Lower lobe of right lung (tissue), 2 donors: ENCODE results near the gene DDI2. TPM values are rescaled to one million over a fixed set of nuclear protein-coding genes. Genes with fewer than 3 reads are reported as not detected.

Experiments
- ATAC-seq, 2 donors: fragments of 200-7000 bp; cut with Tn5 transposase; one replicate each; pipeline ENCODE4 v1.9.1; 2020 to 2022; ENCODE audit warnings: mild to moderate bottlenecking in 2 of 2, moderate library complexity in 2 of 2
- DNase-seq: peaks from one replicate; pipeline ENCODE4 v3.0.0-alpha.2; 2020
- H3K27ac ChIP-seq: fragments of 200-600 bp; one replicate; pipeline ENCODE4 v1.8.0; 2022
- H3K27me3 ChIP-seq: fragments of 200-600 bp; one replicate; pipeline ENCODE4 v1.8.0; 2022; ENCODE audit warnings: low read depth
- H3K36me3 ChIP-seq: fragments of 200-600 bp; one replicate; pipeline ENCODE4 v1.8.0; 2022; ENCODE audit warnings: mild to moderate bottlenecking
- H3K4me1 ChIP-seq: fragments of 200-600 bp; one replicate; pipeline ENCODE4 v1.8.0; 2022
- H3K4me3 ChIP-seq: fragments of 200-600 bp; one replicate; pipeline ENCODE4 v1.8.0; 2022; ENCODE audit warnings: mild to moderate bottlenecking
- H3K9me3 ChIP-seq: fragments of 200-600 bp; one replicate; pipeline ENCODE4 v1.8.0; 2022
- CTCF ChIP-seq: fragments of 200-600 bp; IDR thresholded peaks from one replicate; pipeline ENCODE4 v1.8.0; 2022; ENCODE audit warnings: antibody characterized with exemption, mild to moderate bottlenecking
- intact Hi-C: fragments of 100-400 bp; cut with DNase I; formaldehyde crosslinking; loops from one replicate; pipeline ENCODE4 v1.11.0; 2022
- total RNA-seq: library from RNA; stranded (reverse); fragmentation: NEBNext Ultra II Directional; extraction: Animal tissue kit (Norgen Biotek cat#: 25700); gene quantifications from one replicate; pipeline ENCODE4 v1.2.1, GENCODE V29; 2021
- donor health status: DM: no; HTN: yes; CAD: no; lungs with severe emphysema.

Gene DDI2
- total RNA-seq, 1 donor from 2014 or later, result 48.8 TPM

DNA sequence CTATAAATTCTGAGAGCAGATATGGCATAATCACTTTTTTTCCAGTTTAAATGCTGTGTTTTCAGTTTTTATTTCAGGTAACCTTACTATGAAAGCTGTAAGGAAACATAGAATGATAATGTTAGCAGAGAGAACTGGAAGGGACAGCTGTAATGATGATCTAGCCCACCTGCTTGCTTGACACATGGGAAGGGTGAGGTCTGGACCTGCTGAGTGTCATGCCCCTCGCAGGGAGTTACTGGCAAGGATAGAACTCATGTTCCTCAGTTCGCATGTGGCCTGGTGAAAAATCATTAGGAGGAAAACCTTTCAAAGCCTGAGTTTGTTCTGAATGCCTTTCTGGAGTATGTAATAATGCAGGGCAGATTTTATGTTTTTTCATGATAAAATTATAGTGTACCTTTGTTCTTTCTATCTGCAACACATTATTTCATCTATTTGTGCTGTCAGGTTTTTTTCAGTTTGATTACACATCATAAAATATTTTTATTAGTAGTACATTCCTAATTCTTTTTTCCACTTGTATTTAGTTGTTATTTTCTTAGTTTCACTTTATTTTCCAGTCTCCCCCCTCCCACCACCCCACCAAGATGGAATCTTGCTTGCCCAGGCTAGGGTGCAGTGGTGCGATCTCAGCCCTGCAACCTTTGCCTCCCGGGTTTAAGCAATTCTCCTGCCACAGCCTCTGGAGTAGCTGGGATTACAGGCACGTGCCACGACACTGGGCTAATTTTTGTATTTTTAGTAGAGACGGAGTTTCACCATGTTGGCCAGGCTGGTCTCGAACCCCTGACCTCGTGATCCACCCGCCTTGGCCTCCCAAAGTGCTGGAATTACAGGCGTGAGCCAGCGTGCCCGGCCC lies 8.0 kb downstream of the DDI2 start:
- ATAC-seq, result no peak
- no peak for DNase-seq
- H3K27ac ChIP-seq, result no peak overlapping the region
- no peaks in the 10 kb centered on the region for H3K9me3 ChIP-seq
- no peak for TF ChIP-seq CTCF
- H3K4me3 ChIP-seq, result no peak overlapping the region
- H3K4me1 ChIP-seq, result peaks cover 78% of the 10 kb centered on the region
- peaks cover 34% of the 10 kb centered on the region for H3K36me3 ChIP-seq
- intact Hi-C loops, result no loop called here
- H3K27me3 ChIP-seq, result no peaks in the 10 kb centered on the region

DNA sequence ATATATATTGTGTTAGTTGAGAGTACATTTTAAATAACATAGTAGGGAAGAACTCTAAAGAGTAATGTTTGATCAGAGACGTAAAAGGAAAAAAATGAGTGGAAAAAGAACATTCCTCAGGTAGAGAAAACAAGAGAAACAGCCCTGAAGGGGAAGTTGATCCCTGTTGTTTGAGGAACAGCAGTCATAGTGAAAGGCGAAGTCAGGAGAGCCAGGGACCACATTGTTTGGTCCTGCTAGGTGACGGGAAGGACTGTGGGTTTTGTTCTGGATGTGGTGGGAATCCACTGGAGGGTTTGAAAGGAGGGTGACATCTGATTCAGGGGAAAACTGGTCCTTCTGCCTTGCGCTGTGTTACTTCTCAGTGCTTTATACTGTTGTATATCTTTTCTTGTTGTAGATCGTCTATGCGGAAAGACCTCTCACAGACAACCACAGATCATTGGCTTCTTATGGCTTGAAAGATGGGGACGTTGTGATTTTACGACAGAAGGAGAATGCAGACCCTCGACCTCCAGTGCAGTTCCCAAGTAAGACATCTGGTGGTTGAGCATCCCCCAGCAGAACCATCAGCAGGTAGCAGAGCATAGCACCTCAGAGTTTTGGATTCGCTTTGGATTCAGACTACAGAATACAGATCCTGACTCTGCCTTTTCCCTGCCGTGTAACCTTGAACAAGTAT lies 9.2 kb downstream of the DDI2 start:
- peaks cover 45% of the 10 kb centered on the region for H3K36me3 ChIP-seq
- no peak for TF ChIP-seq CTCF
- H3K4me3 ChIP-seq, result no peak overlapping the region
- DNase-seq (no peak), ATAC-seq (no peak)
- no peaks in the 10 kb centered on the region for H3K9me3 ChIP-seq
- H3K4me1 ChIP-seq, result peaks cover 74% of the 10 kb centered on the region
- no peaks in the 10 kb centered on the region for H3K27me3 ChIP-seq
- H3K27ac ChIP-seq, result no peak overlapping the region
- intact Hi-C loops, result no loop called here

GRCh38 chr1:15627343-15627988 lies 10.2 kb downstream of the DDI2 start:
- peaks cover 63% of the 10 kb centered on the region for H3K4me1 ChIP-seq
- intact Hi-C loops, result no loop called here
- no peaks in the 10 kb centered on the region for H3K9me3 ChIP-seq
- H3K4me3 ChIP-seq, result no peak overlapping the region
- no peak for TF ChIP-seq CTCF
- no peak for DNase-seq
- H3K27ac ChIP-seq, result peak overlapping the region; percentile 21
- no peaks in the 10 kb centered on the region for H3K27me3 ChIP-seq
- ATAC-seq, result no peak
- H3K36me3 ChIP-seq, result peaks cover 56% of the 10 kb centered on the region

DNA sequence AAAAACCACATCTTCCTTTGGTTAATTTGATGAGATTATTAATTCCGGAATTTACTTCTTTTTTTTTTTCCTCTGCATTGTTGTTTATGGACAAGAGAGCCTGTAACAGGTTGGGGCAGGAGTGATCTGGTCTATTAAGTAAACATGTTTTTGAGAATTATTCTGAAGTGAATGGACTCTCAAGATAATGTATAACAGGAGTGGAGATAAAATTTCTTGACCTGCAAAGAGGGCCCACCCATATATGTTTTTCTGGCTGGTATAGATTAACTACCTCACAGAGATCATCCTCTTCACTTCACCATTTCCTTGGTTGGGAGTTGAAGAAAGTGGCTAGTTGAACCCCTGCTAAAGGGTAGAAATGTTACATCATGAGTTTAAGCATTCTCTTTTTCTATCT lies 10.7 kb downstream of the DDI2 start:
- no peak overlapping the region for H3K4me3 ChIP-seq
- H3K27me3 ChIP-seq, result no peaks in the 10 kb centered on the region
- no peak for DNase-seq
- peaks cover 61% of the 10 kb centered on the region for H3K36me3 ChIP-seq
- intact Hi-C loops, result no loop called here
- H3K4me1 ChIP-seq, result peaks cover 58% of the 10 kb centered on the region
- no peak for ATAC-seq
- TF ChIP-seq CTCF, result no peak
- no peak overlapping the region for H3K27ac ChIP-seq
- H3K9me3 ChIP-seq, result no peaks in the 10 kb centered on the region

DNA sequence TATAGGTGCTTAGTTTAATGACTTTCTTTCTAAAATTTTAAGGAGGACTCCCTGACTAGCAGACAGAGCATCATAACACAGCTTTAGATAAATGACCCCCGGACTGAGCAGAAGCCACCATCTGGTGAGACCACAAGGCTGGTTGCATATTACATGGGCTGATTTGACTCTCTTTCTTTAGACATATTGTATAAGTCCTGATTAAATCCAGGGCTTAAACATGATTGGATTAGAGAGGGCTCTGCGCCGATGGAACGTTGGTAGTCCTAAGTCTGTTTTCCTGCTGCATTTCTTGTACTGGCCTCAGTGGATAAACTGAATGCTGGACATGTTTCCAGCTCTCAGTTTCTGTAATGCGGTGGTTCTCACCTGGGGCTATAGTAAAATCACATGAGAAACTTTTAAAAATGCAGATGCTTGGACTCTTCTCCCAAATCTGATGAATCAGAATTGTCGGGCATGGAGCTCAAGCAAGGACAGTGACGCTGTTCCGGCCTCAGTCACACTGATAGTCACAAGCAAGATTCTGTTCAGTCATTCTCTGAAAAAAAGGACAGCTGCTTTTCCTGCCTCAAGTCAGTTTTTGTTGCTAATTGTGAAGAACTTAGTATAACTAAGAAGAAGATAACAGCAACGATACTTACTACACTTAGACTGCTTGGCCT lies 16.6 kb downstream of the DDI2 start:
- intact Hi-C loops, result no loop called here
- peaks cover 8% of the 10 kb centered on the region for H3K4me1 ChIP-seq
- no peaks in the 10 kb centered on the region for H3K9me3 ChIP-seq
- DNase-seq (no peak), ATAC-seq (no peak)
- no peak overlapping the region for H3K27ac ChIP-seq
- no peaks in the 10 kb centered on the region for H3K27me3 ChIP-seq
- peaks cover 98% of the 10 kb centered on the region for H3K36me3 ChIP-seq
- TF ChIP-seq CTCF, result no peak
- H3K4me3 ChIP-seq, result no peak overlapping the region
